PFSK-1 (cell line): ENCODE data around the gene DTL.

Experiments
- FOXP2 ChIP-seq: optimal IDR thresholded peaks from 2 replicates; pipeline ENCODE3; 2011; ENCODE audit warnings: borderline replicate concordance, control low read depth, inconsistent platforms; ENCODE audit not compliant: insufficient read depth; ENCODE audit errors: extremely low read length, extremely low read depth
- POLR2AphosphoS5 ChIP-seq: IDR thresholded peaks from 2 replicates; pipeline ENCODE4 v1.6.1; 2012; ENCODE audit warnings: low read depth, mild to moderate bottlenecking, control low read depth, low read length, moderate library complexity
- REST ChIP-seq, 2 experiments: IDR thresholded peaks; 2 replicates each; pipeline versions ENCODE4 v1.6.1 to v1.8.0; 2011 to 2012; ENCODE audit warnings: low read depth in 2 of 2, low read length in 2 of 2, control low read depth in 1 of 2, inconsistent platforms in 1 of 2, mild to moderate bottlenecking in 1 of 2, moderate library complexity in 1 of 2; ENCODE audit not compliant: insufficient read depth in 1 of 2
- SIN3A ChIP-seq: IDR thresholded peaks from 2 replicates; pipeline ENCODE4 v1.6.1; 2012; ENCODE audit warnings: mild to moderate bottlenecking, low read length, moderate library complexity, borderline replicate concordance; ENCODE audit not compliant: insufficient read depth
- TAF1 ChIP-seq: IDR thresholded peaks from 2 replicates; pipeline ENCODE4 v1.6.1; 2012; ENCODE audit warnings: low read length, control low read depth, borderline replicate concordance; ENCODE audit not compliant: insufficient read depth

DTL gene

GRCh38 chr1:212013672-212014071, 21.9 kb upstream of the DTL start:
- TF ChIP-seq REST (IDR thresholded peaks at IDR 0.05; ENCODE audit: insufficient read depth in 1 of 2, low read depth in 2 of 2, low read length in 2 of 2) (no peak), FOXP2 (no peak), POLR2AphosphoS5 (no peak), TAF1 (no peak), SIN3A (no peak)

GRCh38 chr1:212020975-212021374, 14.6 kb upstream of the DTL start:
- TF ChIP-seq SIN3A: no peak
- TF ChIP-seq POLR2AphosphoS5: no peak
- no peak for TF ChIP-seq FOXP2
- TF ChIP-seq REST (IDR thresholded peaks at IDR 0.05; ENCODE audit: insufficient read depth in 1 of 2, low read depth in 2 of 2, low read length in 2 of 2): no peak
- no peak for TF ChIP-seq TAF1

- TF ChIP-seq FOXP2: no peak
- no peak for TF ChIP-seq POLR2AphosphoS5
- no peak for TF ChIP-seq SIN3A
- no peak for TF ChIP-seq REST (IDR thresholded peaks at IDR 0.05; ENCODE audit: insufficient read depth in 1 of 2, low read depth in 2 of 2, low read length in 2 of 2)
- TF ChIP-seq TAF1: no peak
These were observed 14.0 kb upstream of the DTL start for GRCh38 chr1:212021563-212021962.

- TF ChIP-seq SIN3A (no peak), TAF1 (no peak), POLR2AphosphoS5 (no peak)
These were observed 10.9 kb upstream of the DTL start for GRCh38 chr1:212024469-212025149.

GRCh38 chr1:212030936-212031528, 4.5 kb upstream of the DTL start:
- TF ChIP-seq REST (IDR thresholded peaks at IDR 0.05; ENCODE audit: insufficient read depth in 1 of 2, low read depth in 2 of 2, low read length in 2 of 2): no peak
- no peak for TF ChIP-seq TAF1
- no peak for TF ChIP-seq POLR2AphosphoS5
